Activated CD4-positive, alpha-beta T cell treated with anti-CD3 and anti-CD28 coated beads for 36 hours (primary cell): ENCODE data around the gene ACVR1B. TPM values are rescaled to one million over a fixed set of nuclear protein-coding genes. Genes with fewer than 3 reads are reported as not detected.

Experiments used
- ATAC-seq: fragments of 200-7000 bp; cut with Tn5 transposase; one replicate; pipeline ENCODE4 v1.10.0; 2021; ENCODE audit warnings: mild to moderate bottlenecking, moderate library complexity
- CTCF ChIA-PET: fragments of 350-600 bp; sonication (Branson Sonifier 250); formaldehyde crosslinking; loops from one replicate; lab custom pipeline; 2021; ENCODE audit warnings: antibody characterized with exemption; lab: Charles Lee
- POLR2A ChIA-PET: fragments of 350-600 bp; sonication (Branson Sonifier 250); formaldehyde crosslinking; loops from one replicate; lab custom pipeline; 2021; ENCODE audit warnings: antibody characterized with exemption, inconsistent platforms; lab: Charles Lee
- DNase-seq: peaks from one replicate; pipeline ENCODE4 v3.0.0-alpha.2; 2020
- H3K27ac Mint-ChIP-seq: one replicate; pipeline ENCODE4 v1.8.0; 2021; ENCODE audit warnings: mixed read lengths
- H3K27me3 Mint-ChIP-seq: one replicate; pipeline ENCODE4 v1.8.0; 2021; ENCODE audit warnings: mixed read lengths
- H3K36me3 Mint-ChIP-seq: one replicate; pipeline ENCODE4 v1.8.0; 2021; ENCODE audit warnings: low read depth, mixed read lengths
- H3K4me1 Mint-ChIP-seq: one replicate; pipeline ENCODE4 v1.8.0; 2021; ENCODE audit warnings: mixed read lengths
- H3K4me3 Mint-ChIP-seq: one replicate; pipeline ENCODE4 v1.8.0; 2021; ENCODE audit warnings: mild to moderate bottlenecking, moderate library complexity, mixed read lengths
- H3K9me3 Mint-ChIP-seq: one replicate; pipeline ENCODE4 v1.8.0; 2021; ENCODE audit warnings: low read depth, mixed read lengths
- intact Hi-C, 2 experiments: fragments of 100-400 bp; cut with DNase I in 1 of 2; cut with micrococcal nuclease in 1 of 2; formaldehyde crosslinking; loops; one replicate each; pipeline versions ENCODE4 v1.14.2 to v1.15.1; 2022 to 2024; cut with DNase I, micrococcal nuclease
- total RNA-seq, 2 experiments: library from RNA; stranded (reverse); gene quantifications; one replicate each; pipeline ENCODE4 v1.2.3, GENCODE V29; 2021

ACVR1B gene
- total RNA-seq, 2 experiments from 2014 or later, result 10.1 to 12.7 TPM

- no peaks in the 10 kb centered on the region for H3K27me3 Mint-ChIP-seq
- intact Hi-C loops, result loop anchor here in 1 of 2 experiments (10.0 kb wide), 1 partner anchor 969 kb away; the partner anchor contains the start of gene EIF4B
- H3K36me3 Mint-ChIP-seq, result no peaks in the 10 kb centered on the region
- ChIA-PET CTCF (interaction anchor here (11.0 kb wide), 1 partner anchor 13 kb away, joined by 124 read pairs; no protein-coding TSS in a partner anchor), POLR2A (no interaction called here)
- no peaks in the 10 kb centered on the region for H3K9me3 Mint-ChIP-seq
- H3K27ac Mint-ChIP-seq, result peak overlapping the region; percentile 42
- peak overlapping the region; percentile 67 for H3K4me3 Mint-ChIP-seq
- DNase-seq (no peak), ATAC-seq (no peak)
- peaks cover 70% of the 10 kb centered on the region for H3K4me1 Mint-ChIP-seq
Observed at GRCh38 chr12:52035926-52036325, 84.4 kb downstream of the ACVR1B start.

- CTCF ChIA-PET, result interaction anchor here (0.7 to 11.0 kb wide), 4 partner anchors 13 to 86 kb away, joined by 3 to 124 read pairs (median 4); no protein-coding TSS in a partner anchor
- intact Hi-C loops, result loop anchor here in 1 of 2 experiments (1.0 to 10.0 kb wide), 4 partner anchors 11 to 968 kb away; partner anchors contain the start of genes ATG101, EIF4B and NR4A1
Observed at GRCh38 chr12:52036587-52037171, 85.2 kb downstream of the ACVR1B start.

GRCh38 chr12:52037248-52037861 lies 85.9 kb downstream of the ACVR1B start:
- Mint-ChIP-seq H3K4me1 (peaks cover 77% of the 10 kb centered on the region), H3K27me3 (no peaks in the 10 kb centered on the region), H3K4me3 (peak overlapping the region; percentile 75), H3K36me3 (peaks cover 4% of the 10 kb centered on the region), H3K9me3 (no peaks in the 10 kb centered on the region), H3K27ac (peak overlapping the region; percentile 49)
- DNase-seq (peak; percentile 24), ATAC-seq (no peak)
- intact Hi-C loops, result loop anchor here in 1 of 2 experiments (1.0 to 10.0 kb wide), 4 partner anchors 12 to 967 kb away; partner anchors contain the start of genes ATG101, EIF4B and NR4A1
- CTCF ChIA-PET, result interaction anchor here (0.7 to 11.0 kb wide), 4 partner anchors 13 to 85 kb away, joined by 3 to 124 read pairs (median 4); no protein-coding TSS in a partner anchor
- POLR2A ChIA-PET, result interaction anchor here (1.6 kb wide), 1 partner anchor 12 kb away, joined by 4 read pairs; no protein-coding TSS in a partner anchor

More at GRCh38 chr12:52036587-52037171, 85.2 kb downstream of the ACVR1B start:
- POLR2A ChIA-PET, result interaction anchor here (0.6 to 1.6 kb wide), 2 partner anchors 11 to 14 kb away, joined by 3 to 4 read pairs; no protein-coding TSS in a partner anchor
- DNase-seq (peak; percentile 87), ATAC-seq (peak; percentile 40)
- Mint-ChIP-seq H3K4me1 (peaks cover 74% of the 10 kb centered on the region), H3K27ac (no peak overlapping the region), H3K36me3 (no peaks in the 10 kb centered on the region), H3K27me3 (no peaks in the 10 kb centered on the region), H3K4me3 (peak overlapping the region; percentile 67), H3K9me3 (no peaks in the 10 kb centered on the region)

- DNase-seq (no peak), ATAC-seq (peak; percentile 34)
- intact Hi-C loops, result loop anchor here in 1 of 2 experiments (10.0 kb wide), 1 partner anchor 966 kb away; the partner anchor contains the start of gene EIF4B
- CTCF ChIA-PET, result interaction anchor here (0.8 to 11.0 kb wide), 8 partner anchors 9 to 44 kb away, joined by 3 to 124 read pairs (median 5); partner anchors contain the start of genes ATG101 and NR4A1
- H3K4me1 Mint-ChIP-seq, result peaks cover 70% of the 10 kb centered on the region
- peak overlapping the region; percentile 75 for H3K4me3 Mint-ChIP-seq
- POLR2A ChIA-PET, result no interaction called here
- no peaks in the 10 kb centered on the region for H3K9me3 Mint-ChIP-seq
- H3K27me3 Mint-ChIP-seq, result no peaks in the 10 kb centered on the region
- peaks cover 4% of the 10 kb centered on the region for H3K36me3 Mint-ChIP-seq
- peak overlapping the region; percentile 24 for H3K27ac Mint-ChIP-seq
Observed at GRCh38 chr12:52038447-52038846, 86.9 kb downstream of the ACVR1B start.

GRCh38 chr12:52041035-52041434 lies 89.5 kb downstream of the ACVR1B start:
- DNase-seq, result no peak
- ChIA-PET POLR2A (interaction anchor here (1.1 to 2.0 kb wide), 2 partner anchors 10 kb away, joined by 3 to 9 read pairs; partner anchors contain the start of gene NR4A1), CTCF (interaction anchor here (1.0 to 1.2 kb wide), 3 partner anchors 18 to 37 kb away, joined by 3 read pairs; no protein-coding TSS in a partner anchor)
- H3K36me3 Mint-ChIP-seq, result peaks cover 6% of the 10 kb centered on the region
- no peaks in the 10 kb centered on the region for H3K9me3 Mint-ChIP-seq
- no peak for ATAC-seq
- H3K27ac Mint-ChIP-seq, result no peak overlapping the region
- H3K4me1 Mint-ChIP-seq, result peaks cover 51% of the 10 kb centered on the region
- H3K4me3 Mint-ChIP-seq, result peak overlapping the region; percentile 5
- no peaks in the 10 kb centered on the region for H3K27me3 Mint-ChIP-seq
- intact Hi-C loops, result no loop called here

GRCh38 chr12:52041695-52042123 lies 90.2 kb downstream of the ACVR1B start:
- ChIA-PET CTCF (interaction anchor here (1.0 to 1.2 kb wide), 3 partner anchors 19 to 38 kb away, joined by 3 read pairs; no protein-coding TSS in a partner anchor), POLR2A (interaction anchor here (1.1 to 2.0 kb wide), 2 partner anchors 9 to 10 kb away, joined by 3 to 9 read pairs; partner anchors contain the start of gene NR4A1)
- Mint-ChIP-seq H3K4me1 (peaks cover 45% of the 10 kb centered on the region), H3K4me3 (peak overlapping the region; percentile 21), H3K9me3 (no peaks in the 10 kb centered on the region), H3K27me3 (no peaks in the 10 kb centered on the region), H3K27ac (peak overlapping the region; percentile 58), H3K36me3 (peaks cover 9% of the 10 kb centered on the region)
- DNase-seq (peak; percentile 62), ATAC-seq (peak; percentile 55)
- intact Hi-C loops, result no loop called here

GRCh38 chr12:52042706-52043385 lies 91.3 kb downstream of the ACVR1B start:
- intact Hi-C loops, result no loop called here
- DNase-seq, result no peak
- POLR2A ChIA-PET, result interaction anchor here (2.0 kb wide), 1 partner anchor 8 kb away, joined by 9 read pairs; the partner anchor contains the start of gene NR4A1
- Mint-ChIP-seq H3K27me3 (no peaks in the 10 kb centered on the region), H3K9me3 (no peaks in the 10 kb centered on the region), H3K4me1 (peaks cover 43% of the 10 kb centered on the region), H3K36me3 (peaks cover 9% of the 10 kb centered on the region), H3K27ac (no peak overlapping the region), H3K4me3 (no peak overlapping the region)
- CTCF ChIA-PET, result interaction anchor here (3.0 kb wide), 1 partner anchor 17 kb away, joined by 20 read pairs; no protein-coding TSS in a partner anchor
- ATAC-seq, result no peak

- CTCF ChIA-PET, result interaction anchor here (3.0 kb wide), 1 partner anchor 18 kb away, joined by 20 read pairs; no protein-coding TSS in a partner anchor
- intact Hi-C loops, result no loop called here
- no peak for ATAC-seq
- no peaks in the 10 kb centered on the region for H3K9me3 Mint-ChIP-seq
- no peak overlapping the region for H3K4me3 Mint-ChIP-seq
- no peaks in the 10 kb centered on the region for H3K27me3 Mint-ChIP-seq
- peaks cover 9% of the 10 kb centered on the region for H3K36me3 Mint-ChIP-seq
- H3K4me1 Mint-ChIP-seq, result peaks cover 38% of the 10 kb centered on the region
- DNase-seq, result no peak
- POLR2A ChIA-PET, result interaction anchor here (1.0 kb wide), 1 partner anchor 19 kb away, joined by 4 read pairs; no protein-coding TSS in a partner anchor
- no peak overlapping the region for H3K27ac Mint-ChIP-seq
Observed at GRCh38 chr12:52043386-52044212, 92.1 kb downstream of the ACVR1B start.

- ChIA-PET POLR2A (interaction anchor here (1.0 kb wide), 1 partner anchor 19 kb away, joined by 4 read pairs; no protein-coding TSS in a partner anchor), CTCF (interaction anchor here (3.0 kb wide), 1 partner anchor 19 kb away, joined by 20 read pairs; no protein-coding TSS in a partner anchor)
- H3K36me3 Mint-ChIP-seq, result peaks cover 10% of the 10 kb centered on the region
- peaks cover 33% of the 10 kb centered on the region for H3K4me1 Mint-ChIP-seq
- H3K9me3 Mint-ChIP-seq, result no peaks in the 10 kb centered on the region
- DNase-seq (no peak), ATAC-seq (no peak)
- H3K27me3 Mint-ChIP-seq, result no peaks in the 10 kb centered on the region
- H3K4me3 Mint-ChIP-seq, result no peak overlapping the region
- H3K27ac Mint-ChIP-seq, result no peak overlapping the region
- intact Hi-C loops, result no loop called here
Observed at GRCh38 chr12:52044292-52044983, 92.9 kb downstream of the ACVR1B start.
